Measurements from ENCODE around the gene NOSIP.
A peak's percentile ranks its signal among the peaks of the same experiment; 100 is the strongest.

Gene NOSIP

GRCh38 chr19:49570997-49571676 lies 9.2 kb downstream of the NOSIP start:
- no peak for DNase-seq

GRCh38 chr19:49570138-49570856 lies 10.1 kb downstream of the NOSIP start:
- no peak for DNase-seq

- DNase-seq = no peak
Measured at GRCh38 chr19:49567861-49568441, 12.4 kb downstream of the NOSIP start.

- no peak for DNase-seq
Measured at GRCh38 chr19:49566302-49566701, 14.1 kb downstream of the NOSIP start.

GRCh38 chr19:49565261-49565660 lies 15.1 kb downstream of the NOSIP start:
- DNase-seq = no peak

GRCh38 chr19:49564616-49565045 lies 15.7 kb downstream of the NOSIP start:
- no peak for DNase-seq

- DNase-seq = no peak
Measured at GRCh38 chr19:49560358-49560900, 19.9 kb downstream of the NOSIP start.

GRCh38 chr19:49559928-49560327 lies 20.4 kb downstream of the NOSIP start:
- no peak for DNase-seq

GRCh38 chr19:49559443-49559842 lies 20.9 kb downstream of the NOSIP start:
- DNase-seq = no peak

- DNase-seq = no peak
Measured at GRCh38 chr19:49558591-49558990, 21.8 kb downstream of the NOSIP start.

GRCh38 chr19:49557641-49558325 lies 22.6 kb downstream of the NOSIP start:
- no peak for DNase-seq

GRCh38 chr19:49556412-49557398 lies 23.7 kb downstream of the NOSIP start:
- DNase-seq = no peak

- peak; percentile 62 for DNase-seq
Measured at GRCh38 chr19:49555600-49556411, 24.6 kb downstream of the NOSIP start.

- DNase-seq = no peak
Measured at GRCh38 chr19:49554701-49555181, 25.6 kb downstream of the NOSIP start.

- DNase-seq = no peak
Measured at GRCh38 chr19:49553451-49554271, 26.7 kb downstream of the NOSIP start.

GRCh38 chr19:49552749-49553148 lies 27.6 kb downstream of the NOSIP start:
- DNase-seq = no peak

GRCh38 chr19:49551531-49551930 lies 28.8 kb downstream of the NOSIP start:
- no peak for DNase-seq

GRCh38 chr19:49549045-49549444 lies 31.3 kb downstream of the NOSIP start:
- DNase-seq = no peak

- DNase-seq = peak; percentile 83
Measured at GRCh38 chr19:49546825-49547565, 33.4 kb downstream of the NOSIP start.

Measured in NCI-H187 treated with DMSO at 0.1 percent for 48 hours (cell line).